DMS 273 (cell line): ENCODE results near the gene MSH3.
"Not testable (repeated sequence)": the region's sequence is repeated elsewhere in the genome, so short reads cannot be mapped to it uniquely, and the experiment has no call there.

Experiments used
- DNase-seq: peaks from one replicate; lab custom pipeline; 2025; ENCODE audit not compliant: unreplicated experiment; lab: John Stamatoyannopoulos, UW

The MSH3 gene

DNA sequence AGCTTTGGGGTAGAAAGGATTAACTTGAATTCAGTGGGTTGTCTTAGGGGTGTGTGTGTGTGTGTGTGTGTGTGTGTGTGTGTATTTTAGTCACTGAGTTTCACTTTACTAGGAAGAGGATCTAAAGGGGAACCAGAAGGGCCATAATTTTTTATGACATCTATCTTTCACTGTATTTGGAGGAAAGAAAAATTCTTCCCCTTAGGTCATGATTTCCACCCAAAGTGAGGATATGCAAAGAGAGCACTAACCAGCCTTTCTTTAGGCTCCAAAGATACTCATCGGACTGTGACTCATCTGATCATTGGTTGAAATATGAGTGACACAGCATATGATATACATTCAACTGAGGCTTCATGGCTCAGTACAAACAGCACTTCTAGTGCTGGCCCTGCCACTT lies 230.5 kb downstream of the MSH3 start:
- no peak for DNase-seq

- DNase-seq = no peak
Measured at GRCh38 chr5:80885396-80886000, 231.0 kb downstream of the MSH3 start.

DNA sequence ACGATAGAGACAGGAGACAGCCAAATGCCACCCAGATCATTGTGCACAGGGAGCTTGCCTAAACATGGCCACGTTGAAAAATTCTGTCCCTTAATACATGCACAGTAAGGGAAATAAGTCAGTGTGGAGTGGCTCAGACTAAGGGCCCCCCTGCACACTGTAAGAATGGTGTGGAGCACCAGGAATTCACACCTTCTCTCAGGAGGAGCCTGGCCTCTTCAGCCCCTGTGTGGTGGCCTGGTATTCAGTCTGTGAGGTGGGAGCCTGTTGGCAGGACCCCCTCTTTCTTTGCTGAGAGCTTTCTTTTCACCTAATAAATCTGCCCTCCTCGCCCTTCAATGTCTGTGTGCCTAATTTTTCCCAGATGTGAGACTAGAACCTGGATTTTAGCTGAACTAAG lies 239.6 kb downstream of the MSH3 start:
- no peak for DNase-seq

- peak; percentile 14 for DNase-seq
Measured at GRCh38 chr5:80895523-80895922, 241.1 kb downstream of the MSH3 start.

DNA sequence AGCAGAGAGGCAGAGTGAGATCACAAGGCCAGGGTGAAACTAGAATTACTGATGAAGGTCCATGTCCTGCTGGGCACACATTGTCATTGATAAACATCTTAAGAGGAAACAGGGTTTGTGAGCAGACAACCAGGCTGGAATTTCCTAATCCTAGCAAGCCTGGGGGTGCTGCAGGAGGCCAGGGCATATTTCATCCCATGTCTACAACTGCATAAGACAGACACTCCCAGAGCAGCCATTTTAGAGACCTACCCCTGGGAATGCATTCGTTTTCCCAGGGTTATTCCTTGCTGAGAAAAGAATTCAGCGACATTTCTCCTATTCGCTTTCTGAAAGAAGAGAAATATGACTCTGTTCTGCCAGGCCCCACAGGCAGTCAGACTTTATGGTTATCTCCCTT lies 248.2 kb downstream of the MSH3 start:
- DNase-seq = not testable (repeated sequence)

DNA sequence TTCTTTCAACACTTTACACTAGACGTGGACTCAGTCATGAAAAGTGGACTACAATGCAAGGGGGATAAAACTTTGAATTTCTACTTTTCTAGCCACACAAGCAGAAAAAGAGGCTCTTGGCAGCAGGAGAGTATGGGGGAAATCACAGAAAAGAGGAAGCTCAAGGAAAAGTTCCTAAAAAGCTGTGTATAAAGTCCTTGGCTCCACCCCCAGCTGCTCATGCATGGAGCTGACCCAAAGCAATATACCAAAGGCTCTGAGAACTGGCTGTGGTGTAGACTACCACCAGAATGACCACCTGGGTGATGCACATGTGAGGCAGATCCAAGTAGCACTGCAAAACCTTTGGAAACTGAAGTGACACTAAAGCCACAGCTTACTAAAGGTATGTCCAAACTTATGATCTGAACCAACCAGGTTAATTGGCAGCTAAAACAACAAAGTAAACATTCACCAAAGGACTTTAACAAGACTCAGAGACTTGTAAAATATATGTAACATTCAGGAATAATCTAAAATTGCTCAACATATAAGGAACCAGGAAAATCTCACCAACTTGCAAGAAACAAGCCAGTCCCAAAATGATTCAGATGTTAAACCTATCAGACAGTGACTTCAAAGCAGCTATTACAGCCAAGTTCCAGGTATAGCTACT lies 250.2 kb downstream of the MSH3 start:
- no peak for DNase-seq

GRCh38 chr5:80905405-80905804 lies 251.0 kb downstream of the MSH3 start:
- no peak for DNase-seq

GRCh38 chr5:80912479-80912878 lies 258.0 kb downstream of the MSH3 start:
- no peak for DNase-seq

DNA sequence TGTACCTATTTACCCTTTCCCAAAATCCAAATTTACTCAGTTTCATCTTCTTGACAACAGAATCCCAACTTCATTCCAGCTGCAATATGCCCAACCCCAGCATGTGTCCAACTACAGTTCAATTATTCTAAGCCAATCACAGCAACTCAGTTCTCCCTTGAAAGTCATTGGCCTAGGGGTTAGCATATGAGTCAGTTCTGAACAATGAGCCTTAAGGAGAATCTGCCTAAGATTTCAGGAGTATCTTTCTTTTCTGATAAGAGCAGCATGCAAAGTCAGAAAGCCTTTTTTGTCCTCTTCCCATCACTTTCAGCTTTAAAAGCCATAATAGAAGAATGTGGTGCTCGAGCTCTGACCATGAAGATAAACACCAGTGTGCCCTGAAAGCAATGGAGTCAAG lies 261.3 kb downstream of the MSH3 start:
- no peak for DNase-seq

DNA sequence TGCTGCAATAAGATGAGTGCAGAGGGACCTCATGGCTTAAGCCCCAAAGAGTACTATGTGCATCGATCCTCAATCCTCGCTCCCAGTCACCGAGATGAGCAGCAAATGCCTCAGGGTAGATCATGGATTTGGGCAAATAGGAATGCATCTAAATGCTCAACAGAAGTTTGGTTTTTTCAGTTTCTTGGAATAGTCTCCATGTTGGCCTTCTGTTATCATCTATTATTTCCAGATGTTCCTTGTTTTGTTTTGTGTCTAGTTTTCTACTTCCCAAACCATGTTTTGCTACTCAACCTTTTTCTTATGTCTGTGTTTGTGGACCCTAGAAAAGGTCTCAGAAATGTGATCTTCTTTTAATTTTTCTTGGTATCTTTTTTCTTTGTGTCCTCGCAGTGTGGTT lies 262.2 kb downstream of the MSH3 start:
- DNase-seq = no peak

DNA sequence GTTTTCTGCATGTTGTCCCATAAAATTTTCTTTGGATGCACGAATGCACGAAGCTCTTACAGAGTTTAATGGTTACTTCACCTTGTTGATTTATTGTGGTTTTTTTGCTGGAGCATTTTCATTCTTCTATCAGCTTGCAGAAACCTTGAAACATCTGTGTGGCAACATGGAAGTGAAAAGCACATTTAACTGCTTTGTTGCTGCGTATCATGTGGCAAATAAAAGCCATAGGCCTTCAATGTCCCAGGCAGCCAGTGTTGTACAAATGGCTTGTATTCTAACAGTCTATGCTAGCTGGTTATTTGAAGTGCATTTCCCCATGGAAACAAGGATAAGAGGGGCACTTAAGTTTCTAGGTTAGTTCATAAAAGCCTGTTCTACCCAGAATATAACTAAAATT lies 263.2 kb downstream of the MSH3 start:
- no peak for DNase-seq

GRCh38 chr5:80919678-80920196 lies 265.3 kb downstream of the MSH3 start:
- DNase-seq = no peak

GRCh38 chr5:80920333-80920732 lies 265.9 kb downstream of the MSH3 start:
- no peak for DNase-seq

- no peak for DNase-seq
Measured at GRCh38 chr5:80921026-80921425, 266.6 kb downstream of the MSH3 start.

DNA sequence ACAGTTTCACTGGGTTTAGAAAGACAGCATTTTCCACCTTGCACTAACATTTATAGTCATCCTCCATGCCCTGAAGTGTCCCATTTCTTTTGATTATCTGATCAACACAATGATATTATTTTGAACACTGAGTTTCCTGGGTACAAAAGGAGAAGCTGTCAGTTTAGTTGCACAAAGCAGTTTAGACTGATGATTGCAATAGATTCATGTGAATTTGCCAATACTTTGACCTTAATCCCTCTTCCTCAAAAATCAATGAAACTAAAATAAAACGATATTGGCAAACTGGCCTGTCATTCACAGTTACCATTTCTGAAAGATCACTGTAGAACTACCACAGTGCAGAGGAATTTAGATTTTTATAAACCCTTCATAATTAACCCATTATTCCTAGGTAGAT lies 271.5 kb downstream of the MSH3 start:
- no peak for DNase-seq
